ENCODE results near the gene RCOR1.

Gene RCOR1

DNA sequence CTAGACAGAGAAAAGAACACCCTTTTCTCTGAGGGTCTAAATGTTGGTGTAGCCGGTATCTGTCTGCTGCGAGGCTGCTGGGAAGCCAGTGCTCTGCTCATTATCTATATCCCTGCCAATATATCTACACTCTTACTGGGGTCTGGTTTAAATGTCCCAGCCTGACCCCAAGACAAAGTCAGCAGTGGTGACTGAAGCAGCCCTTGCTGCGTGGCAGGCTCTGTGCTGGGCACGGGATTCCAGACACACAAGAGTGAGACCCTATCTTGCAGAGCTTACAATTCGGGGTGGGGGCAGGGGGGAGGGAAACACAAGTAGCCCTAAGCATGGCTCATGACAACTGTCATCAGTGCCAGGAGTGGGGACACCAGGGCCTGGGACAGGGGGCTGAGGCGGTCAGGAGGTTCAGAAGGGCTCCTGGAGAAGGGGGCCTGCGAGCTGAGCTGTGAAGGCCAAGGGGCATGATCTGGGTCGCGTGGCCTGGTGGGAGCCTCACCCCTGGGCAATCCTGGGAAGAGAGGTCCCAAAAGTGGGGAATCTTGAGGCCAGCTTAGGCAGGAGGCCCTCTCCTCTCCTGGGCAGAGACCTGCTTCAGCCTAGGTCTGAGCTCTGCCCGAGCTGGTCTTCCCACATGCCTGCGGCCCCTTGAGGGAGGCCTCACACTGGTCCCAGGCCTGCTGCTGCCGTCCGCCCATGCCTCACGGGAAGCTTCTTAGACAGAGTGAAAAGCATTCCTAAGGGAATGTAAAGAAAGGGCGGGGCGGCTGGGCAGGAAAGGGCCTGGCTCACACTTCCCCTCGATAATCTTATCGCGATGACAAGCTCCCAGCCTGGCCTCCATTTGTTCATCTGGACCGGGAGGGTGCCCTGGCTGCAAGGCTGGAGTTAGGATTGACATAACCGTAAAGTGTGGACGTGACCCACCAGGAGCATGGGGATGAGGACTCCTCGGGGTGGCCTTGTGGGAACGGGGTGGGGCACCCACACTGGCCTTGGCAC lies 7.3 kb upstream of the RCOR1 start:
- no peak overlapping the region for H3K27ac ChIP-seq
- H3K27me3 ChIP-seq (ENCODE audit: insufficient read depth, low read depth, severe bottlenecking) = no peaks in the 10 kb centered on the region
- H3K9me3 ChIP-seq (ENCODE audit: severe bottlenecking) = no peaks in the 10 kb centered on the region
- no peak for TF ChIP-seq CTCF (IDR thresholded peaks at IDR 0.05; ENCODE audit: low read depth, low read length)
- H3K4me3 ChIP-seq (ENCODE audit: low read depth, low read length) = no peak overlapping the region
- DNase-seq = peak; percentile 21
- H3K36me3 ChIP-seq = no peaks in the 10 kb centered on the region

DNA sequence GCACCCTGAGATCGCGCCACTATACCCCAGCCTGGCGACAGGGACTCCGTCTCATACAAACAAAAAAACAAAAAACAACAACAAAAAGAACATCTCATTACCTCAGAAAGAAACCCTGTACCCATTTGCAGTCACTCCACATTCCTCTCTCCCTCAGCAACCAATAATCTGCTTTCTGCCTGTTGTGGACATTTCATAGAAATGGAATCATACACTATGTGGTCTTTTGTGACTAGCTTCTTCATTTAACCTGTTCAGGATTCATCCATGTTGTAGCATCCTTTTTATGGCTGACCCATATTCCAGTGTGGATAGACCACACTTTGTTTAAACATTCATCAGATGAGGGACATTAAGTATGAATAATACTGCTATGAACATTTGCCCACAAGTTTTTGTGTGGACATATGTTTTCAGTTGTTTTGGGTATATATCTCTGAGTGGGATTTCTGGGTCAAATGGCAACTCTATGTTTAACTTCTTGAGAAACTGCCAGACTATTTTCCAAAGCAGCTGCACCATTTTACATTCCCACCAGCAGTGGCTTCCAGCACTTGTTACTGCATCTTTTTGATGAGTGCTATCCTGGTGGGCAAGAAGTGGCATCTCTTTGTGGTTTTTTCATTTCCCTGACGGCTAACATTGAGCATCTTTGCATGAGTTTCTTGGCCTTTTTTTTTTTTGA lies 5.9 kb upstream of the RCOR1 start:
- Histone ChIP-seq H3K27me3 (ENCODE audit: insufficient read depth, low read depth, severe bottlenecking) (no peaks in the 10 kb centered on the region), H3K36me3 (no peaks in the 10 kb centered on the region), H3K9me3 (ENCODE audit: severe bottlenecking) (no peaks in the 10 kb centered on the region), H3K27ac (no peak overlapping the region), H3K4me3 (ENCODE audit: low read depth, low read length) (no peak overlapping the region)
- no peak for TF ChIP-seq CTCF (IDR thresholded peaks at IDR 0.05; ENCODE audit: low read depth, low read length)
- DNase-seq = no peak

- no peaks in the 10 kb centered on the region for H3K36me3 ChIP-seq
These were observed 3.6 kb upstream of the RCOR1 start for GRCh38 chr14:102588821-102589220.

GRCh38 chr14:102589761-102590290 lies 2.6 kb upstream of the RCOR1 start:
- H3K27me3 ChIP-seq (ENCODE audit: insufficient read depth, low read depth, severe bottlenecking) = no peaks in the 10 kb centered on the region
- no peaks in the 10 kb centered on the region for H3K9me3 ChIP-seq (ENCODE audit: severe bottlenecking)
- no peak for DNase-seq
- no peak overlapping the region for H3K27ac ChIP-seq
- no peak for TF ChIP-seq CTCF (IDR thresholded peaks at IDR 0.05; ENCODE audit: low read depth, low read length)
- no peak overlapping the region for H3K4me3 ChIP-seq (ENCODE audit: low read depth, low read length)
- no peaks in the 10 kb centered on the region for H3K36me3 ChIP-seq

More at GRCh38 chr14:102588821-102589220, 3.6 kb upstream of the RCOR1 start:
- Histone ChIP-seq H3K27ac (no peak overlapping the region), H3K27me3 (ENCODE audit: insufficient read depth, low read depth, severe bottlenecking) (no peaks in the 10 kb centered on the region), H3K4me3 (ENCODE audit: low read depth, low read length) (no peak overlapping the region), H3K9me3 (ENCODE audit: severe bottlenecking) (no peaks in the 10 kb centered on the region)
- no peak for DNase-seq
- no peak for TF ChIP-seq CTCF (IDR thresholded peaks at IDR 0.05; ENCODE audit: low read depth, low read length)

DNA sequence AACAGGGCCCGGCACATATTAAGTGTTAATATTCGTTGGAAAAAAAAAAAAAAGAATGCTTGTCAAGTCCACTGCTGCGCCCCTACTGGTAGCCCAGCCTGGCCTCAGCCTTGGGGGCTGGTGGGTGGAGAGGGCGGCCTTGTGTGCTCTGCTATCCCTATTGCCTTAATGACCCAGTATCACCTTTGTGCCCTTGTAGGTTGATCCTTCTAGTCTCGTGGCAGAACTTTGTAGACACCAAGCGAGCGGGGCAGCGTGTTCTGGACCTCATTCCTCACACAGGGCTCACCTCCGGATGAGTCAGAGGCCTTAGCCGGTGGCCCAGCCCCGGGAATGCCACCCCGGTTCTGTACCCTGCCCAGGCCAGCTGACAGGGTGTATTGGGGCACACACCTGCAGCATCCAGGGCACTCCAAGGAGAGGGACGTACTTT lies 1.8 kb upstream of the RCOR1 start:
- Histone ChIP-seq H3K27me3 (ENCODE audit: insufficient read depth, low read depth, severe bottlenecking) (no peaks in the 10 kb centered on the region), H3K27ac (peak overlapping the region; percentile 100; the same call in 1 of the 2 replicates), H3K36me3 (no peaks in the 10 kb centered on the region; the same call in 1 of the 2 replicates), H3K4me3 (ENCODE audit: low read depth, low read length) (peak overlapping the region; percentile 85), H3K9me3 (ENCODE audit: severe bottlenecking) (no peaks in the 10 kb centered on the region)
- DNase-seq = peak; percentile 73
- peak; percentile 71 for TF ChIP-seq CTCF (IDR thresholded peaks at IDR 0.05; ENCODE audit: low read depth, low read length)

Data from WERI-Rb-1 (cell line).